ENCODE results near the gene SNX18. TPM values are rescaled to one million over a fixed set of nuclear protein-coding genes. Genes with fewer than 3 reads are reported as not detected.
A peak's percentile ranks its signal among the peaks of the same experiment; 100 is the strongest.

Gene SNX18
- total RNA-seq, 1 donor from 2014 or later = 63.1 TPM

DNA sequence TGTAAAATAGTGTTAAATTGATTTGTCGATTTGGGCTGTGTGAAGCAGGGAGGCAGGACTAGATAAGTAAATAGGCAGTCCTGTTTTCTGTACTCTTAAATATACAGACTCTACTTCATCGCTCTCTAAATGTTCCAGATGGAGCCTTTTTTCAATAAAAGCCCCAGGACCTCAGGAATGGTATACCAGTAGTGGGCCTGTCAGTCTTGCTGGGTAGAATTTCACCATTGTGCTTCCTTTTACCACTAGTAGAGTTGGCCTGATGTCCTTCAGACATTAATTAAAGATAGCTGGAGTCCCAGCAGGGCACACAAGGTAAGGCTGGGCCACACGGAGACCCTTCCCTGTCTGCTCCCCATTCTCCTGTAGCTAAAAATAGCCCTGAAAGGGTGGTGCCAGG lies 6.0 kb downstream of the SNX18 start:
- Histone ChIP-seq H3K27me3 (no peaks in the 10 kb centered on the region), H3K4me1 (peaks cover 84% of the 10 kb centered on the region), H3K4me3 (no peak overlapping the region), H3K27ac (peak overlapping the region; percentile 37), H3K36me3 (peaks cover 0 to 8% of the 10 kb centered on the region in 2 donors), H3K9me3 (no peaks in the 10 kb centered on the region)
- no peak for DNase-seq (ENCODE audit: extremely low spot score in 2 of 2)
- intact Hi-C loops (cut with DNase I) = loop anchor here (10.0 kb wide), 1 partner anchor 111 kb away; no protein-coding TSS in a partner anchor
- TF ChIP-seq POLR2A (IDR thresholded peaks at IDR 0.05) (no peak), POLR2AphosphoS5 (IDR thresholded peaks at IDR 0.05; ENCODE audit: insufficient read depth in 1 of 2, low read depth in 1 of 2) (no peak)
- TF ChIP-seq, protein P1, sequence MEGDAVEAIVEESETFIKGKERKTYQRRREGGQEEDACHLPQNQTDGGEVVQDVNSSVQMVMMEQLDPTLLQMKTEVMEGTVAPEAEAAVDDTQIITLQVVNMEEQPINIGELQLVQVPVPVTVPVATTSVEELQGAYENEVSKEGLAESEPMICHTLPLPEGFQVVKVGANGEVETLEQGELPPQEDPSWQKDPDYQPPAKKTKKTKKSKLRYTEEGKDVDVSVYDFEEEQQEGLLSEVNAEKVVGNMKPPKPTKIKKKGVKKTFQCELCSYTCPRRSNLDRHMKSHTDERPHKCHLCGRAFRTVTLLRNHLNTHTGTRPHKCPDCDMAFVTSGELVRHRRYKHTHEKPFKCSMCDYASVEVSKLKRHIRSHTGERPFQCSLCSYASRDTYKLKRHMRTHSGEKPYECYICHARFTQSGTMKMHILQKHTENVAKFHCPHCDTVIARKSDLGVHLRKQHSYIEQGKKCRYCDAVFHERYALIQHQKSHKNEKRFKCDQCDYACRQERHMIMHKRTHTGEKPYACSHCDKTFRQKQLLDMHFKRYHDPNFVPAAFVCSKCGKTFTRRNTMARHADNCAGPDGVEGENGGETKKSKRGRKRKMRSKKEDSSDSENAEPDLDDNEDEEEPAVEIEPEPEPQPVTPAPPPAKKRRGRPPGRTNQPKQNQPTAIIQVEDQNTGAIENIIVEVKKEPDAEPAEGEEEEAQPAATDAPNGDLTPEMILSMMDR (IDR thresholded peaks at IDR 0.05) = no peak

DNA sequence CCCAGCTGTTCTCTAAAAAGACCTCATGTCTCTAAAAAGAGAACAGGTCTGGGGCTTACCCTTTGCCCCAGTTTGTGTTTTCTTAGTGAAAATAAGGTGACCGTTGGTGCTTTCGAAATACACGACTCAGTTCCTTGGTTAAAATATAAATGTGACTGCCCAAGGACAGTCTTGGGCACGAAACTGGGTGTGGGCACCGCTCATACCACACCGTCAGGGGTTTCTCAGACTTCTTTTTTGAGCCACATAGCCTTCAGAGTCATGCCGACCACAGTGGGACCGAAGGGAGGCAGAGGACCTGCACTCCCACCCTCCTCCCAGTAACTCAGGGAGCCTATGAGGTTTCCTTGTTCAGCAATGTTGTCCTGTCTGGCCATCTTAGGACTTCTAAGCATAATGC lies 6.5 kb downstream of the SNX18 start:
- Histone ChIP-seq H3K27me3 (no peaks in the 10 kb centered on the region), H3K9me3 (no peaks in the 10 kb centered on the region), H3K36me3 (peaks cover 0 to 2% of the 10 kb centered on the region in 2 donors), H3K27ac (peak overlapping the region; percentile 37), H3K4me1 (peaks cover 82% of the 10 kb centered on the region), H3K4me3 (peak overlapping the region in 1 of 2 donors; percentile 21)
- TF ChIP-seq POLR2A (IDR thresholded peaks at IDR 0.05) (no peak), POLR2AphosphoS5 (IDR thresholded peaks at IDR 0.05; ENCODE audit: insufficient read depth in 1 of 2, low read depth in 1 of 2) (no peak)
- TF ChIP-seq, protein P1 (IDR thresholded peaks at IDR 0.05) = no peak
- intact Hi-C loops (cut with DNase I) = loop anchor here (10.0 kb wide), 1 partner anchor 111 kb away; no protein-coding TSS in a partner anchor
- DNase-seq (ENCODE audit: extremely low spot score in 2 of 2) = no peak

DNA sequence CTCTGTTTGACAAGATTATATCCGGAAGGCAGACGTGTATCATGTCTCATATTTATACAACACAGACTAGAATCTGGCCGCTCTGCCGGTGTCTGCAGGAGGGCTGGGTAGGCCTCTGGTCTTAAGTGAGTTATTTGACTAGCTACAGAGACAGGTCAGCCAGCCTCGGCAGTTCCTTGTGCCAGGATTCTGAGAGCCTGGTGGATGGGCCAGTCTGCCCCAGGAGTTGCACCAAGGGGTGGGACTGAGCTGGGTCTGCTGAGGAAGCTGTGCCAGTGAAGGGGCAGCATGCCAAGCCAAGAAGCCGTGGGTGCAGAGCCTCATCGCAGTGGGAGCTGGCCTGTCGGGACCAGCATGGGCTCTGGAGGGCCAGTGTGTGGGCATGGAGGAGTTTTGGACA lies 7.1 kb downstream of the SNX18 start:
- no peak for TF ChIP-seq POLR2A (IDR thresholded peaks at IDR 0.05)
- TF ChIP-seq POLR2AphosphoS5 (IDR thresholded peaks at IDR 0.05; ENCODE audit: insufficient read depth in 1 of 2, low read depth in 1 of 2) = no peak
- TF ChIP-seq, protein P1 (IDR thresholded peaks at IDR 0.05) = no peak
- H3K36me3 ChIP-seq = no peaks in the 10 kb centered on the region
- H3K27me3 ChIP-seq = no peaks in the 10 kb centered on the region
- no peak for DNase-seq (ENCODE audit: extremely low spot score in 2 of 2)
- peaks cover 83% of the 10 kb centered on the region for H3K4me1 ChIP-seq
- H3K4me3 ChIP-seq = peak overlapping the region in 1 of 2 donors; percentile 21
- no peaks in the 10 kb centered on the region for H3K9me3 ChIP-seq
- no peak overlapping the region for H3K27ac ChIP-seq
- intact Hi-C loops (cut with DNase I) = loop anchor here (10.0 kb wide), 1 partner anchor 110 kb away; no protein-coding TSS in a partner anchor

DNA sequence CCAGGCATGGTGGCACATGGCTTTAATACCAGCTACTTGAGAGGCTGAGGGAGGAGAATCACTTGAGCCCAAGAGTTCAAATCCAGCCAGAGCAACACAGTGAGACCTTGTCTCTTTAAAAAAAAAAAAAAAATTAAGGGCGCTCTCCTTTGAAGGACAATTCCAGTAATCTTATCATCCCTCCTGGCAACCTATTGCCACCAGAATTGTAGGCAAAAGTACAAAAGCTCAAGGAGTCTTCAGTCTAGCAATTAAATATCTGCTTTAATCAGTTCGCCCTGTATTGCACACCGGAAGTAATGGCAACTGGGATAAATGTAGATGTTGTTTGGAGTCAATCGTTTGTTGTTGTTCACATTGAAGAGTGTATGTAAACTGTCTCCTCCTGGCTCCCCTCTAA lies 7.7 kb downstream of the SNX18 start:
- Histone ChIP-seq H3K27ac (no peak overlapping the region), H3K9me3 (no peaks in the 10 kb centered on the region), H3K36me3 (no peaks in the 10 kb centered on the region), H3K4me3 (no peak overlapping the region), H3K27me3 (no peaks in the 10 kb centered on the region), H3K4me1 (peaks cover 88% of the 10 kb centered on the region)
- DNase-seq (ENCODE audit: extremely low spot score in 2 of 2) = no peak
- intact Hi-C loops (cut with DNase I) = loop anchor here (10.0 kb wide), 1 partner anchor 110 kb away; no protein-coding TSS in a partner anchor
- TF ChIP-seq POLR2AphosphoS5 (IDR thresholded peaks at IDR 0.05; ENCODE audit: insufficient read depth in 1 of 2, low read depth in 1 of 2) (no peak), POLR2A (IDR thresholded peaks at IDR 0.05) (no peak)
- TF ChIP-seq, protein P1 (IDR thresholded peaks at IDR 0.05) = no peak

DNA sequence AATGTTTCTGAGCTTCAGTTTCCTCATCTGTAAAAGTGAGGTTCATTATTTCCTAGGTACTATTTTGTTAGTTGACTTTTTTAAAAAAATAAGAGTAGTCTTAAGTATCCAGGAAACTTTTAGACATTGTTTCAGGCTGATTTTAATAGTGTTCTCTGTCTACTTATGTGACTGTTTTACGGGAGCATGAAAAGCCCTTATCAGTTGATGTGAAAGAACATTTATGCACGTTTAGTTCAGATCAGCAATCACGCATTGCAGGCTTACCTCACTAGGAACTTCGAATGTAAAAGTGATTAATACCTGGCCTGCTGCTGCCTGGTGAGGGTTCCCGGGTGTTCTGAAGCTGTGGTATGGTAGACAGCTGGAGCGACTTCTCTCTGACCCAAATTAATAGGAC lies 8.1 kb downstream of the SNX18 start:
- no peak overlapping the region for H3K27ac ChIP-seq
- H3K4me1 ChIP-seq = peaks cover 89% of the 10 kb centered on the region
- DNase-seq (ENCODE audit: extremely low spot score in 2 of 2) = no peak
- H3K27me3 ChIP-seq = no peaks in the 10 kb centered on the region
- H3K36me3 ChIP-seq = no peaks in the 10 kb centered on the region
- H3K4me3 ChIP-seq = no peak overlapping the region
- intact Hi-C loops (cut with DNase I) = loop anchor here (10.0 kb wide), 1 partner anchor 109 kb away; no protein-coding TSS in a partner anchor
- H3K9me3 ChIP-seq = no peaks in the 10 kb centered on the region
- TF ChIP-seq, protein P1 (IDR thresholded peaks at IDR 0.05) = no peak
- TF ChIP-seq POLR2A (IDR thresholded peaks at IDR 0.05) = no peak
- TF ChIP-seq POLR2AphosphoS5 (IDR thresholded peaks at IDR 0.05; ENCODE audit: insufficient read depth in 1 of 2, low read depth in 1 of 2) = no peak

All from vagina (tissue), 2 donors.